GM12878 (cell line): ENCODE data around the gene LSM7.

Source experiments
- REST ChIP-seq: IDR thresholded peaks from 2 replicates; pipeline ENCODE4 v1.6.1; 2012; ENCODE audit warnings: mild to moderate bottlenecking, low read depth, low read length
- TAF1 ChIP-seq: IDR thresholded peaks from 2 replicates; pipeline ENCODE4 v1.6.1; 2011; ENCODE audit warnings: mild to moderate bottlenecking, low read depth, low read length, borderline replicate concordance

GRCh38 chr19:2372076-2372612, 43.8 kb upstream of the LSM7 start:
- no peak for TF ChIP-seq TAF1
- no peak for TF ChIP-seq REST
